H1 (cell line): ENCODE data around the gene MYLK3. TPM values are rescaled to one million over a fixed set of nuclear protein-coding genes. Genes with fewer than 3 reads are reported as not detected.
A peak's percentile ranks its signal among the peaks of the same experiment; 100 is the strongest.

Experiments used
- CTCF ChIA-PET: fragments of 300-600 bp; sonication (Branson Sonifier 250); formaldehyde crosslinking; loops from one replicate; lab custom pipeline; 2021; ENCODE audit not compliant: partially characterized antibody; lab: Charles Lee
- POLR2A ChIA-PET: fragments of 300-600 bp; sonication (Branson Sonifier 250); formaldehyde crosslinking; loops from one replicate; lab custom pipeline; 2021; ENCODE audit warnings: inconsistent platforms; ENCODE audit not compliant: partially characterized antibody; lab: Charles Lee
- DNase-seq, 2 experiments: peaks; one replicate each; pipeline versions ENCODE4 v3.0.0 to v3.0.0-alpha.2; 2010 to 2022; ENCODE audit warnings: low spot score in 2 of 2, low read depth in 1 of 2, mixed read lengths in 1 of 2
- FAIRE-seq: peaks from 2 replicates; lab custom pipeline; 2011; peaks lifted over from hg19 to GRCh38; lab: Jason Lieb, UNC
- H2AFZ ChIP-seq: 2 replicates; pipeline ENCODE4 v1.8.1; 2012; ENCODE audit warnings: low read length, inconsistent platforms
- H2AK5ac ChIP-seq: 2 replicates; pipeline ENCODE4 v1.6.1; 2013; ENCODE audit warnings: low read depth, low read length
- H2BK120ac ChIP-seq: replicated peaks from 2 replicates; pipeline ENCODE3; 2013; ENCODE audit warnings: low read depth, low read length, inconsistent platforms
- H2BK12ac ChIP-seq: 2 replicates; pipeline ENCODE4 v1.6.1; 2013; ENCODE audit warnings: low read depth, low read length
- H2BK15ac ChIP-seq: 2 replicates; pipeline ENCODE4 v1.6.1; 2013; ENCODE audit warnings: low read length
- H2BK20ac ChIP-seq: 2 replicates; pipeline ENCODE4 v1.6.1; 2013; ENCODE audit warnings: low read length
- H2BK5ac ChIP-seq: 2 replicates; pipeline ENCODE4 v1.6.1; 2013; ENCODE audit warnings: low read depth, low read length
- H3K14ac ChIP-seq: 2 replicates; pipeline ENCODE4 v1.6.1; 2013; ENCODE audit warnings: inconsistent platforms; ENCODE audit not compliant: insufficient read length
- H3K18ac ChIP-seq: 2 replicates; pipeline ENCODE4 v1.6.1; 2013; ENCODE audit warnings: low read length; ENCODE audit errors: extremely low read depth
- H3K23ac ChIP-seq: 2 replicates; pipeline ENCODE4 v1.6.1; 2013; ENCODE audit warnings: inconsistent platforms; ENCODE audit not compliant: insufficient read length
- H3K23me2 ChIP-seq: 2 replicates; pipeline ENCODE4 v1.6.1; 2013; ENCODE audit warnings: low read depth, low read length
- H3K27ac ChIP-seq: 2 replicates; pipeline ENCODE4 v1.6.1; 2011; ENCODE audit warnings: low read depth, low read length, inconsistent platforms
- H3K27me3 ChIP-seq, 4 experiments: replicated peaks in 1 of 4; 1 replicate in 1 of 4; 2 replicates in 3 of 4; pipeline versions ENCODE4 v1.6.1 to v1.8.1; 2011 to 2013; ENCODE audit warnings: low read length in 3 of 4, mild to moderate bottlenecking in 3 of 4, inconsistent platforms in 2 of 4, mixed read lengths in 2 of 4, moderate library complexity in 1 of 4; ENCODE audit not compliant: control insufficient read depth in 3 of 4, insufficient read depth in 3 of 4; ENCODE audit errors: extremely low read depth in 1 of 4
- H3K36me3 ChIP-seq, 4 experiments: 2 replicates each; pipeline versions ENCODE4 v1.6.1 to v1.8.1; 2011 to 2013; ENCODE audit warnings: mild to moderate bottlenecking in 4 of 4, low read length in 3 of 4, moderate library complexity in 2 of 4, control low read depth in 1 of 4, inconsistent platforms in 1 of 4; ENCODE audit not compliant: insufficient read depth in 4 of 4, control insufficient read depth in 2 of 4
- H3K4ac ChIP-seq: replicated peaks from 2 replicates; pipeline ENCODE3; 2013; ENCODE audit warnings: low read length, low read depth, mixed read lengths, inconsistent platforms; ENCODE audit not compliant: insufficient read length
- H3K4me1 ChIP-seq, 4 experiments: replicated peaks in 1 of 4; 1 replicate in 1 of 4; 2 replicates in 3 of 4; pipeline versions ENCODE4 v1.6.1 to v1.8.1; 2011 to 2013; ENCODE audit warnings: low read length in 3 of 4, inconsistent platforms in 2 of 4, mixed read lengths in 1 of 4; ENCODE audit not compliant: insufficient read depth in 4 of 4, control insufficient read depth in 3 of 4
- H3K4me2 ChIP-seq, 2 experiments: 2 replicates each; pipeline versions ENCODE4 v1.6.1 to v1.8.1; 2011 to 2013; ENCODE audit warnings: low read depth in 2 of 2, low read length in 2 of 2, control low read depth in 1 of 2, inconsistent platforms in 1 of 2, mild to moderate bottlenecking in 1 of 2; ENCODE audit not compliant: insufficient read depth in 1 of 2
- H3K4me3 ChIP-seq, 4 experiments: fragments of 200-600, 300-600 bp in 1 of 4; sonication (generic), shearing (Covaris generic), sonication (Bioruptor Twin) in 1 of 4; 2 replicates each; pipeline versions ENCODE4 v1.5.1 to v1.8.1; 2011 to 2016; ENCODE audit warnings: low read length in 4 of 4, low read depth in 3 of 4, control low read depth in 2 of 4, inconsistent platforms in 2 of 4, mild to moderate bottlenecking in 2 of 4, mixed read lengths in 1 of 4, moderate library complexity in 1 of 4; ENCODE audit not compliant: insufficient read depth in 2 of 4; ENCODE audit errors: extremely low read depth in 1 of 4
- H3K56ac ChIP-seq: replicated peaks from 2 replicates; pipeline ENCODE3; 2013; ENCODE audit warnings: low read depth, mild to moderate bottlenecking, mixed read lengths, low read length, inconsistent platforms; ENCODE audit not compliant: insufficient read length
- H3K79me1 ChIP-seq: 2 replicates; pipeline ENCODE4 v1.6.1; 2013; ENCODE audit warnings: low read depth, low read length, control low read depth
- H3K79me2 ChIP-seq, 2 experiments: 2 replicates each; pipeline versions ENCODE4 v1.6.1 to v1.8.1; 2012 to 2013; ENCODE audit warnings: low read length in 2 of 2, mild to moderate bottlenecking in 2 of 2, inconsistent platforms in 1 of 2; ENCODE audit not compliant: insufficient read depth in 2 of 2, control insufficient read depth in 1 of 2
- H3K9ac ChIP-seq, 4 experiments: replicated peaks in 1 of 4; 1 replicate in 1 of 4; 2 replicates in 3 of 4; pipeline versions ENCODE4 v1.6.1 to v1.8.1; 2011 to 2013; ENCODE audit warnings: low read depth in 3 of 4, low read length in 3 of 4, control low read depth in 2 of 4, mild to moderate bottlenecking in 2 of 4, moderate library complexity in 2 of 4, inconsistent platforms in 1 of 4; ENCODE audit errors: extremely low read depth in 1 of 4
- H3K9me3 ChIP-seq, 2 experiments: 2 replicates each; pipeline versions ENCODE4 v1.6.1 to v1.8.1; 2012 to 2013; ENCODE audit warnings: mild to moderate bottlenecking in 2 of 2, moderate library complexity in 2 of 2, control low read depth in 1 of 2, inconsistent platforms in 1 of 2, low read depth in 1 of 2, low read length in 1 of 2, mixed read lengths in 1 of 2; ENCODE audit not compliant: insufficient read depth in 2 of 2
- H4K20me1 ChIP-seq, 2 experiments: replicated peaks in 1 of 2; 2 replicates each; pipeline versions ENCODE3 to v1.8.1; 2011 to 2013; ENCODE audit warnings: inconsistent platforms in 2 of 2, low read length in 2 of 2, mild to moderate bottlenecking in 1 of 2; ENCODE audit not compliant: insufficient read depth in 2 of 2, control insufficient read depth in 1 of 2
- H4K5ac ChIP-seq: 2 replicates; pipeline ENCODE4 v1.6.1; 2013; ENCODE audit warnings: low read length, low read depth, mixed read lengths, inconsistent platforms; ENCODE audit not compliant: insufficient read length
- H4K8ac ChIP-seq: 2 replicates; pipeline ENCODE4 v1.8.0; 2013; ENCODE audit warnings: mild to moderate bottlenecking, moderate library complexity, low read length, inconsistent platforms; ENCODE audit not compliant: insufficient read depth; ENCODE audit errors: extremely low read depth
- H4K91ac ChIP-seq: replicated peaks from 2 replicates; pipeline ENCODE3; 2013; ENCODE audit warnings: low read length, mixed read lengths, inconsistent platforms; ENCODE audit not compliant: insufficient read length
- SP4 ChIP-seq: IDR thresholded peaks from 2 replicates; pipeline ENCODE4 v1.6.1; 2012; ENCODE audit warnings: low read length, inconsistent platforms
- WGBS, 2 experiments: shearing (Covaris generic) in 1 of 2; methylation state at CpG; one replicate each; pipeline versions ENCODE4 v1.1.6 to v1.1.7; 2013 to 2015; ENCODE audit warnings: low lambda C conversion rate in 2 of 2, mixed read lengths in 2 of 2, inconsistent platforms in 1 of 2, low coverage in 1 of 2, missing lambda C conversion rate in 1 of 2; ENCODE audit not compliant: insufficient replicate concordance in 2 of 2, insufficient coverage in 1 of 2, insufficient read length in 1 of 2; ENCODE audit errors: extremely low coverage in 1 of 2, missing lambda C conversion rate in 1 of 2; 5-methylcytosine and 5-hydroxymethylcytosine counted together
- polyA plus RNA-seq, 7 experiments: library from polyadenylated mRNA; depleted of rRNA in 3 of 7; stranded (reverse) in 5 of 7; unstranded in 2 of 7; fragments of >200 nt in 5 of 7; fragments of 200-250 nt in 2 of 7; gene quantifications; 1 replicate in 5 of 7; 2 replicates in 1 of 7; 4 replicates in 1 of 7; pipeline versions ENCODE4 v1.2.1 to v1.2.3, GENCODE V29; 2011 to 2013; ENCODE audit warnings: missing spikeins in 2 of 7, mixed read lengths in 2 of 7
- total RNA-seq: library from RNA; stranded (reverse); fragmentation: NEBNext Ultra II Directional; extraction: Animal tissue kit (Norgen Biotek cat#: 25700); gene quantifications from 2 replicates; pipeline ENCODE4 v1.2.1, GENCODE V29; 2021

Gene MYLK3
- total and polyA plus RNA-seq, 2 of the 8 experiments (the other 6 are each of a cell fraction or from before 2014, with no cell fraction given) = 0.14 to 0.35 TPM

GRCh38 chr16:46714797-46715591 lies 33.1 kb downstream of the MYLK3 start:
- ChIA-PET CTCF (interaction anchor here (0.9 to 1.7 kb wide), 3 partner anchors 12 to 313 kb away, joined by 3 to 4 read pairs (median 4); no protein-coding TSS in a partner anchor), POLR2A (interaction anchor here (1.3 kb wide), 1 partner anchor 17 kb away, joined by 4 read pairs; no protein-coding TSS in a partner anchor)
- Histone ChIP-seq H4K20me1 (no peaks in the 10 kb centered on the region), H3K4me3 (no peak overlapping the region), H4K8ac (no peak overlapping the region), H3K18ac (no peak overlapping the region), H2AK5ac (no peak overlapping the region), H3K56ac (no peak overlapping the region), H2AFZ (no peak overlapping the region; the same call in 1 of the 2 replicates), H3K36me3 (no peaks in the 10 kb centered on the region), H2BK12ac (no peak overlapping the region), H2BK15ac (no peak overlapping the region), H2BK5ac (no peak overlapping the region; the same call in 1 of the 2 replicates), H3K9ac (no peak overlapping the region), H3K4me1 (no peaks in the 10 kb centered on the region), H3K79me2 (no peaks in the 10 kb centered on the region), H3K14ac (no peak overlapping the region), H4K91ac (no peak overlapping the region), H3K23ac (no peak overlapping the region), H3K4me2 (no peak overlapping the region), H3K4ac (no peak overlapping the region), H3K23me2 (no peaks in the 10 kb centered on the region), H3K27ac (no peak overlapping the region), H3K79me1 (no peaks in the 10 kb centered on the region), H2BK120ac (no peak overlapping the region), H3K27me3 (no peaks in the 10 kb centered on the region), H4K5ac (no peak overlapping the region), H3K9me3 (no peaks in the 10 kb centered on the region), H2BK20ac (no peak overlapping the region)
- TF ChIP-seq SP4 = no peak
- 89% methylated on average over 7 of the region's 7 CpGs; no CpG with 5 or more reads in 1 of the 2 experiments for WGBS, 2 experiments
- DNase-seq (peak in 1 of 2 experiments; percentile 3), FAIRE-seq (no peak)
